ENCODE results near the gene PACS1. TPM values are rescaled to one million over a fixed set of nuclear protein-coding genes. Genes with fewer than 3 reads are reported as not detected.

Gene PACS1
- polyA plus RNA-seq, 1 experiment: 27.1 TPM

GRCh38 chr11:66207816-66208215 is 137.7 kb downstream of the PACS1 start:
- TF ChIP-seq, protein P1, sequence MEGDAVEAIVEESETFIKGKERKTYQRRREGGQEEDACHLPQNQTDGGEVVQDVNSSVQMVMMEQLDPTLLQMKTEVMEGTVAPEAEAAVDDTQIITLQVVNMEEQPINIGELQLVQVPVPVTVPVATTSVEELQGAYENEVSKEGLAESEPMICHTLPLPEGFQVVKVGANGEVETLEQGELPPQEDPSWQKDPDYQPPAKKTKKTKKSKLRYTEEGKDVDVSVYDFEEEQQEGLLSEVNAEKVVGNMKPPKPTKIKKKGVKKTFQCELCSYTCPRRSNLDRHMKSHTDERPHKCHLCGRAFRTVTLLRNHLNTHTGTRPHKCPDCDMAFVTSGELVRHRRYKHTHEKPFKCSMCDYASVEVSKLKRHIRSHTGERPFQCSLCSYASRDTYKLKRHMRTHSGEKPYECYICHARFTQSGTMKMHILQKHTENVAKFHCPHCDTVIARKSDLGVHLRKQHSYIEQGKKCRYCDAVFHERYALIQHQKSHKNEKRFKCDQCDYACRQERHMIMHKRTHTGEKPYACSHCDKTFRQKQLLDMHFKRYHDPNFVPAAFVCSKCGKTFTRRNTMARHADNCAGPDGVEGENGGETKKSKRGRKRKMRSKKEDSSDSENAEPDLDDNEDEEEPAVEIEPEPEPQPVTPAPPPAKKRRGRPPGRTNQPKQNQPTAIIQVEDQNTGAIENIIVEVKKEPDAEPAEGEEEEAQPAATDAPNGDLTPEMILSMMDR (IDR thresholded peaks at IDR 0.05; ENCODE audit: low read depth, low read length): no peak
- H3K27ac ChIP-seq (ENCODE audit: low read depth, low read length): no peak overlapping the region
- H3K9me3 ChIP-seq (ENCODE audit: control insufficient read depth, insufficient read depth, low read length): no peaks in the 10 kb centered on the region
- POLR2A ChIA-PET: interaction anchor here (0.6 kb wide), 1 partner anchor 136 kb away, joined by 5 read pairs; no protein-coding TSS in a partner anchor
- H3K27me3 ChIP-seq (ENCODE audit: control insufficient read depth, insufficient read depth, low read length): no peaks in the 10 kb centered on the region
- DNase-seq (ENCODE audit: low read depth, low spot score): no peak
- CTCF ChIA-PET: interaction anchor here (2.1 kb wide), 1 partner anchor 15 kb away, joined by 12 read pairs; no protein-coding TSS in a partner anchor
- H3K4me3 ChIP-seq (ENCODE audit: low read depth, low read length): no peak overlapping the region

GRCh38 chr11:66211100-66211499 is 141.0 kb downstream of the PACS1 start:
- no peak overlapping the region for H3K4me3 ChIP-seq (ENCODE audit: low read depth, low read length)
- no peaks in the 10 kb centered on the region for H3K9me3 ChIP-seq (ENCODE audit: control insufficient read depth, insufficient read depth, low read length)
- CTCF ChIA-PET: interaction anchor here (1.8 kb wide), 1 partner anchor 11 kb away, joined by 9 read pairs; no protein-coding TSS in a partner anchor
- H3K27me3 ChIP-seq (ENCODE audit: control insufficient read depth, insufficient read depth, low read length): no peaks in the 10 kb centered on the region
- POLR2A ChIA-PET: no interaction called here
- H3K27ac ChIP-seq (ENCODE audit: low read depth, low read length): no peak overlapping the region
- TF ChIP-seq, protein P1 (IDR thresholded peaks at IDR 0.05; ENCODE audit: low read depth, low read length): no peak
- DNase-seq (ENCODE audit: low read depth, low spot score): no peak

DNA sequence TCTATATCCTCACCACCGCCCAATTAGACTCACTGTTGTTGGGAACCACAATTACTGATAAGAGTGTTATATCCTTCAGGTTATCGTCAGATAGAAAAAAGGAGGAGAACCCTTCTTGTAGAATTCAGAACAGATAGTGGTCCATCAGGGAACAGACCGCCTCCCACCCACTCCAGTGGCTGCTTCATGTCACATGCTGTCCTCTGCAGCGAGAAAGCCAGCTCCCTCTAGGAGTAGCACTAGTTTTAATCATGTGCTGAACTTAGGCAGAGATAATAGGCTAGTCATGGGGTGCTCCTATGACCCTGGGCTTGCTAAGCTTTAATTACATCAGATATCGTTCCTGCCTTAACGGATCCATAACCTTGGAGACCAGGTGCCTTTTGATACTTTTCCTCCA is 146.8 kb downstream of the PACS1 start:
- no peak overlapping the region for H3K27ac ChIP-seq (ENCODE audit: low read depth, low read length)
- CTCF ChIA-PET: no interaction called here
- TF ChIP-seq, protein P1 (IDR thresholded peaks at IDR 0.05; ENCODE audit: low read depth, low read length): no peak
- no peak overlapping the region for H3K4me3 ChIP-seq (ENCODE audit: low read depth, low read length)
- POLR2A ChIA-PET: no interaction called here
- no peak for DNase-seq (ENCODE audit: low read depth, low spot score)
- no peaks in the 10 kb centered on the region for H3K9me3 ChIP-seq (ENCODE audit: control insufficient read depth, insufficient read depth, low read length)
- H3K27me3 ChIP-seq (ENCODE audit: control insufficient read depth, insufficient read depth, low read length): no peaks in the 10 kb centered on the region

DNA sequence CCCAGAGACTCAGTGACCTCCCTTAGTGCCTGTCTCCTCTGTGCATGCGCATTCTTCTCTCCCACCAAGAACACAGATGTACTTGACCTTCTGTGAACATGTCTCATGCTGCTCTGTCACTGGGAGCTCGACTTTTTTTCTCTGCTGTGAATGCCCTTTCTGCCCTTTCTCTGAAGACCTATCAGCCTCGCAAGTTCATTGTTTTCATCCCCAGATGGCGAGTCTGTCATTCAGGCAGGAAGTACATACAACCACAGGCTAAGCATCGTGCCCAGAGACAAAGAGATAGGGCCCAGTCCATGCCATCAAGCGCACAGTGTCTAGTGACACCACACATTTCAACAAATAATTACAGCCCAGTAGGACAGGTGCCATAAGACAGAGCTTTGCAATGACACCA is 148.0 kb downstream of the PACS1 start:
- TF ChIP-seq, protein P1 (IDR thresholded peaks at IDR 0.05; ENCODE audit: low read depth, low read length): no peak
- ChIA-PET POLR2A (interaction anchor here (0.6 kb wide), 1 partner anchor 712 kb away, joined by 3 read pairs; no protein-coding TSS in a partner anchor), CTCF (interaction anchor here (1.4 kb wide), 1 partner anchor 150 kb away, joined by 3 read pairs; no protein-coding TSS in a partner anchor)
- no peak overlapping the region for H3K4me3 ChIP-seq (ENCODE audit: low read depth, low read length)
- no peak overlapping the region for H3K27ac ChIP-seq (ENCODE audit: low read depth, low read length)
- no peaks in the 10 kb centered on the region for H3K9me3 ChIP-seq (ENCODE audit: control insufficient read depth, insufficient read depth, low read length)
- DNase-seq (ENCODE audit: low read depth, low spot score): no peak
- H3K27me3 ChIP-seq (ENCODE audit: control insufficient read depth, insufficient read depth, low read length): no peaks in the 10 kb centered on the region

DNA sequence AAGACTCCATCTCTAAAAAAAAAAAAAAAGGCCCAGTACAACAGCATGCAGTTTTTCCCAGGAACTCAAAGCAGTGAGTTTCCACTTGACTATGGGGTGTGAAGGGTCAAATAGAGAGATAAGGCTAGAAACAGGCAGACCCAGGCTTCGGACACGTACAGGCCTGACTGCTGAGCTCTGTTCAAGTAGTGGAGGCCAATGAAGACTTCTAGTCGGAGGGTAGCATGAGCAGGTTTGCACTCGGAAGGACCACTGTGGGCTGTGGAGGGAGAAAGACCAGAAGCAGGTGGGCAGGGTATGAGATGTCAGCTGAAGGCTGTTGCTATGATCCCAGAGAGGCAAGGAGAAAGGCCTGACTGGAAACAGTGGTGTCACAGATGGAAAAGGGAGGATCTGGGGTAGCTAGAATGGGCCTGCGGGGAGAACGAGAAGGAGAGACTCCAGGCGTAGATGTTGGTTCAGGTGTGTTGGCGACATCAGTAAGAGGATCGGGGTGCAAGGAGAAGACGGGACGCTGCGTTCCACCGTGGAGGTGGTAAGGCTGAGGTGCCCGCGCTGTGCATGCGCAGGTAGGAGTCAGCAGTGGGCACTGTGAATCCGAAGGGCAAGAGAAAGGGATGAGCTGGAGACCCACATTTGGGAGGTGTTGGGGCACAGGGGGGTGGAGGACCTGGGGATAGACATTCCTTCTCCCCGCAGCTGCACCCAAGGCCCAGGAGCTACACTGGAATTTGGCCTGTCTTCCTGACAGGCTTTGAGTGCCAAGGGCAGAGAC is 149.0 kb downstream of the PACS1 start:
- CTCF ChIA-PET: interaction anchor here (1.4 kb wide), 1 partner anchor 151 kb away, joined by 3 read pairs; no protein-coding TSS in a partner anchor
- POLR2A ChIA-PET: interaction anchor here (0.8 kb wide), 1 partner anchor 106 kb away, joined by 3 read pairs; no protein-coding TSS in a partner anchor

More for the DNA sequence above, 149.0 kb downstream of the PACS1 start:
- DNase-seq (ENCODE audit: low read depth, low spot score): no peak
- Histone ChIP-seq H3K27ac (ENCODE audit: low read depth, low read length) (no peak overlapping the region), H3K4me3 (ENCODE audit: low read depth, low read length) (no peak overlapping the region), H3K9me3 (ENCODE audit: control insufficient read depth, insufficient read depth, low read length) (no peaks in the 10 kb centered on the region), H3K27me3 (ENCODE audit: control insufficient read depth, insufficient read depth, low read length) (no peaks in the 10 kb centered on the region)
- TF ChIP-seq, protein P1 (IDR thresholded peaks at IDR 0.05; ENCODE audit: low read depth, low read length): no peak

All from AG04450 (cell line).